Fibroblast of pulmonary artery (primary cell): Measurements from ENCODE around the gene CD6.

ENCODE experiments used
- DNase-seq: peaks from one replicate; pipeline ENCODE4 v3.0.0-alpha.2; 2010; ENCODE audit warnings: low read depth
- H3K4me3 ChIP-seq: replicated peaks from 2 replicates; pipeline ENCODE4 v1.5.1; 2011; ENCODE audit warnings: low read depth, mild to moderate bottlenecking, control low read depth, low read length, moderate library complexity
- CTCF ChIP-seq: IDR thresholded peaks from 2 replicates; pipeline ENCODE4 v1.5.1; 2011; ENCODE audit warnings: mild to moderate bottlenecking, control low read depth, low read length, inconsistent platforms; ENCODE audit errors: missing control alignments

Gene CD6

GRCh38 chr11:60974726-60975125 lies 3.2 kb downstream of the CD6 start:
- DNase-seq = no peak
- H3K4me3 ChIP-seq = no peak overlapping the region
- TF ChIP-seq CTCF = no peak

- TF ChIP-seq CTCF = no peak
- no peak for DNase-seq
- H3K4me3 ChIP-seq = no peak overlapping the region
Measured at GRCh38 chr11:60977224-60977623, 5.7 kb downstream of the CD6 start.

GRCh38 chr11:60977836-60978235 lies 6.4 kb downstream of the CD6 start:
- TF ChIP-seq CTCF = no peak
- DNase-seq = no peak
- H3K4me3 ChIP-seq = no peak overlapping the region

- H3K4me3 ChIP-seq = no peak overlapping the region
- DNase-seq = peak; percentile 17
- TF ChIP-seq CTCF = no peak
Measured at GRCh38 chr11:60978546-60979380, 7.3 kb downstream of the CD6 start.

- TF ChIP-seq CTCF = no peak
- DNase-seq = no peak
- no peak overlapping the region for H3K4me3 ChIP-seq
Measured at GRCh38 chr11:60981515-60981914, 10.0 kb downstream of the CD6 start.

- DNase-seq = no peak
- TF ChIP-seq CTCF = no peak
- H3K4me3 ChIP-seq = no peak overlapping the region
Measured at GRCh38 chr11:60982184-60982583, 10.7 kb downstream of the CD6 start.

GRCh38 chr11:60984149-60984548 lies 12.7 kb downstream of the CD6 start:
- H3K4me3 ChIP-seq = no peak overlapping the region
- DNase-seq = no peak
- no peak for TF ChIP-seq CTCF
